IgD-negative memory B cell (primary cell): ENCODE data around the gene NDE1. TPM values are rescaled to one million over a fixed set of nuclear protein-coding genes. Genes with fewer than 3 reads are reported as not detected.
"Not testable (repeated sequence)": the region's sequence is repeated elsewhere in the genome, so short reads cannot be mapped to it uniquely, and the experiment has no call there.

Source experiments
- H3K27ac Mint-ChIP-seq, 3 donors: one replicate each; pipeline ENCODE4 v1.8.0; 2020 to 2022; ENCODE audit warnings: mild to moderate bottlenecking in 3 of 3, mixed read lengths in 3 of 3, moderate library complexity in 1 of 3
- H3K27me3 Mint-ChIP-seq: one replicate; pipeline ENCODE4 v1.8.0; 2021; ENCODE audit warnings: mixed read lengths
- H3K36me3 Mint-ChIP-seq: one replicate; pipeline ENCODE4 v1.8.0; 2020; ENCODE audit warnings: mild to moderate bottlenecking, mixed read lengths
- H3K4me1 Mint-ChIP-seq, 3 donors: one replicate each; pipeline ENCODE4 v1.8.0; 2020 to 2022; ENCODE audit warnings: mixed read lengths in 3 of 3, mild to moderate bottlenecking in 1 of 3
- H3K4me3 Mint-ChIP-seq, 4 donors: one replicate each; pipeline ENCODE4 v1.8.0; 2020 to 2022; ENCODE audit warnings: mild to moderate bottlenecking in 4 of 4, mixed read lengths in 4 of 4, moderate library complexity in 3 of 4
- H3K9me3 Mint-ChIP-seq, 3 donors: one replicate each; pipeline ENCODE4 v1.8.0; 2020 to 2021; ENCODE audit warnings: mixed read lengths in 3 of 3, mild to moderate bottlenecking in 1 of 3
- polyA plus RNA-seq: library from polyadenylated mRNA; unstranded; fragments of 300-500 nt; fragmentation: Illumina TruSeq; gene quantifications from one replicate; pipeline ENCODE4 v1.2.3, GENCODE V29; 2021

NDE1 gene
- polyA plus RNA-seq = 79.2 TPM

DNA sequence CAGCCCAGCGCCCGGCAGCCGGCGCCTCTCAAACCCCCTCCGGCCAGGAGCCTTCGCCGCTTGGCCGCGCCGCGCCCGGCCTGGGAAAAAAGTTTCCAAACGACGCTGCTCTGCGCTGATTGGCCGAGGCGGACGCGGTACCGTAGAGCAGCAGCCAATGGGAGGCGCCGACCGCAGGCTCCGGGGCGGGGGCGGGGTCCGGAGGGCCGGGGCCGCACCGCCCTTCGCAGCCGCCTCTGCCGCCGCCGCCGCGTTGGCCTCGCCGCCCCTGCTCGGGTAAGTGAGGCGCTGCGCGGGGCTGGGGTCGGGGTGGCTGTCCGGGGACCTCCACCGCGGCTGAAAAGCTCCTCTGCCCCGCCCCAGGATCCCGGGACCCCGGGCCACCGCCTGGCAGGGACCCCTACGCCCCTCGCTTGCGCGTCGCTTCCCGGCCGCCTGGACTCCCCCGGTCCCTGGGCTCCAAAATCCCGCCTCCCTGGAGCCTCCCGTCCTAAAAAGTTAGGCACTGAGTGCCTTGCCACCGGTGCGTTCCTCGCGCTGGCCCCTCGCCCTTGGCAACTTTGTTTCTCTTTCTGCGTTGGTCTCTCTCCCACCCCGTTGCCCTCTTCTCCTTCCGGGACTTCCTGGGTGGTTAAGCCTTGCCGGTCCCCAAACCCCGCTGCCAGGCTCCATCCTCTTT, at the start of gene NDE1:
TSS of gene NDE1 (plus strand) at position 227 of the 679 bp plus-strand sequence. CDS start 14,534 bp downstream, outside the sequence.
- Mint-ChIP-seq H3K4me3 (peak within 1 kb of the TSS; percentile 97 to 100 (median 98)), H3K36me3 (peaks cover 1% of the 10 kb centered on the region), H3K9me3 (no peaks in the 10 kb centered on the region), H3K4me1 (peaks cover 16 to 31% (median 20%) of the 10 kb centered on the region in 3 donors), H3K27ac (peak within 1 kb of the TSS; percentile 98 to 99 (median 98)), H3K27me3 (no peaks in the 10 kb centered on the region)

DNA sequence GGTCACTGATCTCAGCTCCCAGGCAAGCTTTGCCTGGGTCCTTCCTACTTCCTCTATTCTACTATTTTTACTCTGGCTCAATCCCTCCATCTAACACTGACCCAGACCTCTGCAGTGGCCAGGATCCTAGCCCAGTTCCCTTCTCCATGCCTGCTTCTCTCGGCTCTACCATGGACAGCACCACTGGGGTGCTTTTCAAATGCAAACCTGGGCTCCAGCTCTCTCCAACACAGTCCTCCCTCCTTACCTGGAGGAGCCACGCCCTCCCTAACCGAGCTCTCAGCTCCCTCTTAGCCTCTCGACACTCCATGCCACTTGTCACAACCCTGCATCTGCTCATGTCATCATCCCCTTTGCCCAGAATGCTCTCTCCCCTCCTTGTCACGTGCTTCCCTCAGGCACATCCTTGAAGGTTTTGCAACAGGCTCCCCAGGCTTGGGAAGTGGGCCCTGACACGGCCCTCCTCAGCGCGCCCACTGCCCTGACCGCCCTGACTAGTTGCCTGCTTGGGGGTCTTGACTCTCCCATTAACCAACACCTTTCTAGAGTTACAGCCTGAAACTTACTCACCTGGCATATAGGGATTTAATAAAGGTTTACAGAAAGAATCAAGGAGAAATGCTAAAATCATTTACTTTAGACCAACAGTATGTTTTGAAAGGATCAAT, 48.7 kb upstream of the NDE1 start:
- H3K36me3 Mint-ChIP-seq = no peaks in the 10 kb centered on the region
- H3K27ac Mint-ChIP-seq = peak overlapping the region in 1 of 3 donors; percentile 84
- H3K4me1 Mint-ChIP-seq = peaks cover 0 to 2% (median 0%) of the 10 kb centered on the region in 3 donors
- no peaks in the 10 kb centered on the region for H3K9me3 Mint-ChIP-seq
- no peak overlapping the region for H3K4me3 Mint-ChIP-seq
- H3K27me3 Mint-ChIP-seq = no peaks in the 10 kb centered on the region

DNA sequence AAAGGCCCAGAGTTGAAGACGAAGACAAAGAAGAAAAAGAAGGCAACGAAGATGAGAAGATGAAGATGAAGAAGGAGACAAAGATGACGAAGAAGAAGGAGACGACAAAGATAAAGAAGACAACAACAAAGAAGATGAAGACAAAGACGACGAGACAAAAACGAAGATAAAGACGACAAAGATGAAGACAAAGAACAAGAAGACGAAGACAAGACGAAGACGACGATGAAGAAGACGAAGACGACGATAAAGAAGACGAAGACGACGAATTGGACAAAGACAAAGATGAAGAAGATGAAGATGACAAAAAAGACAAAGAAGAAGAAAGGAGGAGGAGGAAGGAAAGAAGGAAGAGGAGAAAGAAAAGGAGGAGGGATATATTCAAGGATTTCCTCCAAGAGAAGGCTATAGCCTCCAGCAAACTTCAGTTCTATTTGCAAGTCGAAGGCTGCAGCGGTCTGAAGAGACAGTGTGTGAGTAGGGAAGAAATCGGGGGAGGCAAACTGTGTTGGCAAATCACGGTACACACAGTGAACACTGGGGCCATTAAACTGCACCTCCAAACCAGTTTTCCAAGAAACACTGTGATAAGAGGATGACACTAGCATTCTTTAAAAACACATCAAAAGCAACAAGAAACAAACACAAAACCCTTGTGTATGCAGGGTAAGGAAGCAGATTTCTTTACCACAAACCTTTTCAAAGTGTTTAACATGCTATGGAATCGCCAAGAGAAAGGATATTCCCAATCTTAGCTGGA, 47.6 kb upstream of the NDE1 start:
- H3K27me3 Mint-ChIP-seq = no peaks in the 10 kb centered on the region
- H3K4me1 Mint-ChIP-seq = peaks cover 0 to 2% (median 0%) of the 10 kb centered on the region in 3 donors
- H3K27ac Mint-ChIP-seq = peak overlapping the region in 1 of 3 donors; percentile 88
- no peaks in the 10 kb centered on the region for H3K36me3 Mint-ChIP-seq
- H3K4me3 Mint-ChIP-seq = no peak overlapping the region
- no peaks in the 10 kb centered on the region for H3K9me3 Mint-ChIP-seq

DNA sequence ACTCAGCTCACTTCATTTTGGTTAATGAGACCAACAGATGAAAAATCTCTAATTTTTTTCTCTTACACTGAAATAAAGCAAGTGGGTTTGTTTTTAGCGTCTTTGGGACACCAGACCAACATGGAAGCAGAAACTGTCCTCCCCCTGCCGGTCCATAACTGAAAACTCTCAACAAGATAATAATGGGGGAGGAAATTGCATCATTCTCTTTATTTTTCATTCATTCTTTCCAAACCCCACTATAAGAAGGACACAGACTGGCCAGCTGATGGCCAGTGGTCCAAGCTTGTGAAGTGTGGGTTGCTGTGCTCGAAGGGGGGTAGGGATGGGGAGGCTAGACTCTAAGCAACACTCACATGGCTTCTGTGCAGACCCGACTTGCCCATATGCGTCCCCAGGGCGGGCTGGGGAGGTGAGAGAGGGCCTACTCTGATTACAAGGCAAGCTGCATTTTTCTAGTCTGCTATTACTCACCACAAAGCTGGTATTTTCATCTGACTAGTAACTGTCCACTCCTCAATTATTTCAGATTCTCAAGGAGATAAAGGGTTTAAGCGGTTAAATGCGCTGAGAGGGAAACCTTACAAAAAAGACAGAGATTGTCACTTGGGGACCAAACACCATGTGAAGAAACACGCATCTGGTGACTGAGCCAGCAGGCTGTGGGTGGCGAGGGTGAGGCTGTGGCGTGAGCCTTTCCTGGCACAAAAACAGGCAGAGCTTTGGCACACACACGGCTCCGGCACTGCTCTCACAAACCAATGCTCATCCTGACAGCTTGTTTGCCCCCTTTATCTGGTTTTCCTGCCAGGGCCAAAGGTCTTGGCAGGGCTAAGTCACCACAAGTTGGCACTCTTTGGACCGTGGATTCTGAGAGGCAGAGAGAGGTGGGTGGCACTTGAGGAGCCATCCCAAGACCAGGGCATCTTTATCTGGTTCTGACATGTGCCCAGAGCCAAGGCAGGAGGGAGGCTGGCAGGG, 45.3 kb upstream of the NDE1 start:
- Mint-ChIP-seq H3K4me3 (no peak overlapping the region), H3K4me1 (peaks cover 0 to 2% (median 0%) of the 10 kb centered on the region in 3 donors)

GRCh38 chr16:15605839-15606517, 44.1 kb upstream of the NDE1 start:
- H3K27ac Mint-ChIP-seq = peak overlapping the region in 1 of 3 donors; percentile 7
- no peaks in the 10 kb centered on the region for H3K9me3 Mint-ChIP-seq
- H3K36me3 Mint-ChIP-seq = no peaks in the 10 kb centered on the region

More for the DNA sequence above, 45.3 kb upstream of the NDE1 start:
- H3K36me3 Mint-ChIP-seq = no peaks in the 10 kb centered on the region
- H3K27me3 Mint-ChIP-seq = no peaks in the 10 kb centered on the region
- H3K9me3 Mint-ChIP-seq = no peaks in the 10 kb centered on the region
- H3K27ac Mint-ChIP-seq = peak overlapping the region in 2 of 3 donors; percentile 31 to 84

DNA sequence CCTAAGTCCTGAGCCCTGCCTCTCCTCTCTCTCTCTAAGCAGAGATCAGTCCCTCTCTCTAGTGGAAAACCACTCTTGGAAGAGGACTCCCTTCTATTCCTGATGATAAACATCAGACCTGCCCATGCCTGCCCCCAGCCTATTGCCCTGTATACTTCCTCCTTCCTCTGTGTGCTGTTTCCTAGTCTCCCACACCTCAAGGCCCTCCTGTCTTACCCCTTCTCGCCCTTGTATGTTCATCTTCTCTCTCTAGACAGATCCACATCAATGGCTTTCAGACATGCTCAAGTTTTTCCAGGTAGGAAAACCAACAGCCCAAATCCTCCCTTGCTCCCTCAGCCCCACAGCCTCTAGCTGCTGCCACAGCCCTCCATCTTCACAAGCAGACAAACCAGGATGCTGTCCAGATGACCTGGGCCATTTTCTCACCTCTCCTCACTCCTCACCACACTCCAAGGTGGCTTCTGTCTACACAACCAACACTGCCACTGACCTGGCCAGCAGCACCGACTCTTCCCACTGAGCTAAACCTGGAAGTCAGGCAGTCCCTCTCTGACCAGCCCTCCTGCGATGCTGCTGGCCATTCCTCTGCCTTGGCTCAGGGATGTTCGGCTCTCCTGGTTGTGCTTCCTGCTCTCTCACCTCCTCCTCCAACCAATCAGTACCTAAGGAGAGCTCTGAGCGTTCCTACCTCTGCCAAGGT, 43.4 kb upstream of the NDE1 start:
- Mint-ChIP-seq H3K27me3 (no peaks in the 10 kb centered on the region), H3K27ac (no peak overlapping the region), H3K9me3 (no peaks in the 10 kb centered on the region), H3K36me3 (no peaks in the 10 kb centered on the region), H3K4me1 (peaks cover 0 to 2% (median 0%) of the 10 kb centered on the region in 3 donors), H3K4me3 (peak overlapping the region in 1 of 4 donors; percentile 17)

More at GRCh38 chr16:15605839-15606517, 44.1 kb upstream of the NDE1 start:
- no peaks in the 10 kb centered on the region for H3K27me3 Mint-ChIP-seq
- peak overlapping the region in 2 of 4 donors; percentile 17 to 50 for H3K4me3 Mint-ChIP-seq
- peaks cover 0 to 2% (median 0%) of the 10 kb centered on the region in 3 donors for H3K4me1 Mint-ChIP-seq

GRCh38 chr16:15607221-15607699, 42.8 kb upstream of the NDE1 start:
- H3K4me1 Mint-ChIP-seq, H3K27me3 Mint-ChIP-seq, H3K4me3 Mint-ChIP-seq, H3K27ac Mint-ChIP-seq, H3K36me3 Mint-ChIP-seq, H3K9me3 Mint-ChIP-seq: not testable (repeated sequence)

GRCh38 chr16:15607700-15608396, 42.2 kb upstream of the NDE1 start:
- Mint-ChIP-seq H3K4me1 (peaks cover 0 to 2% (median 0%) of the 10 kb centered on the region in 3 donors), H3K27me3 (no peaks in the 10 kb centered on the region), H3K36me3 (no peaks in the 10 kb centered on the region), H3K9me3 (no peaks in the 10 kb centered on the region), H3K4me3 (no peak overlapping the region), H3K27ac (no peak overlapping the region)

DNA sequence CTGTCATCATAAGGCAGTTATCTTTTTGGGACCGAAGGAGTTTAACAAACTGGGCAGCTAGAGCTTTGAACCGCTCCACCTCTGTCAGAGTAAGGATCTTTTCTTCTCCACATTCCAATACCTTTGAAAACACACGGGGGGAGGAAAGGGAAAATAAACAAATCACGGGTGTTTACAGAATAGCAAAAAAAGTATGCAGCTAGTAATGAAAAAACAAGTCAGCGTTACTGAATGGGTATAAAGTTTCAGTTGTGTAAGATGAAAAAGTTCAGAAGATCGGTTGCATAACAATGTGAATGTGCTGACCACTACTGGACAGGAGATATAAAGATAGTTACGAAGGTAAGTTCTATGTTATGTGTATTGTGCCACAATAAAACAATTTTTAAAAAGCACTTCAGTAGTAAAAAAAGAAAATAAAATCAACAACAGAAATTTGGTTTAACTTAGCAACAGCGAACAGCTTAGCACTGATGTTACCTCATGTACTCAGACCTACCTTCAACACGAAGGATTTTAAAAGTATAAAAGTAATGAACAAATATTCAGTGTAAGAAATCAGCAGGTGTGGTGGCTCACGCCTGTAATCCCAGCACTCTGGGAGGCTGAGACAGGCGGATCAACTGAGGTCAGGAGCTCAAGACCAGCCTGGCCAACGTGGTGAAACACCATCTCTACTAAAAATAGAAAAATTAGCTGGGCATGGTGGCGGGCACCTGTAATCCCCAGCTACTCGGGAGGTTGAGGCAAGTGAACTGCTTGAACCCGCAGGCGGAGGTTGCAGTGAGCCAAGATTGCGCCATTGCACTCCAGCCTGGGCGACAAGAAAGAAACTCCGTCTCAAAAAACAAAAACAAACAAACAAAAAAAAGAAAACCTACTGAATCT, 41.4 kb upstream of the NDE1 start:
- Mint-ChIP-seq H3K36me3 (peaks cover under 1% of the 10 kb centered on the region), H3K9me3 (no peaks in the 10 kb centered on the region), H3K27ac (no peak overlapping the region), H3K27me3 (no peaks in the 10 kb centered on the region), H3K4me3 (no peak overlapping the region), H3K4me1 (peaks cover 0 to 2% (median 0%) of the 10 kb centered on the region in 3 donors)

DNA sequence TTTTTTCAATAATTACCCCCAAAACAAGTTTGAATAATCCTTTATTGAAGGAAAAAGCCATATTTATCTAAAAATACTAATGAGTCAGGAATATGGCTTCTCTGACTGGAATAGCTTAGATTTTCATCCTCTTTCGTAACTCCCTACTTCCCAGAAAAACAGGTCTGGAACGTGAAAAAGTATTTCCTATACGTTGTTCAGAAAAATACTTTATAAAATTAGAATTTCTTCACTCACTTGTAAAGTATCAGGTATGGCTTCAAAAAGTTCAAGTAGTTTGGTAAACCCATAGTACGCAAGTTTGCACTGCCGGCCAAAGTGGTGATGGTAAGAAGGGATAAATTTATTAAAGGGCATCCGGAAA, 40.8 kb upstream of the NDE1 start:
- Mint-ChIP-seq H3K9me3 (no peaks in the 10 kb centered on the region), H3K4me3 (no peak overlapping the region), H3K27me3 (no peaks in the 10 kb centered on the region), H3K4me1 (peaks cover 0 to 2% (median 0%) of the 10 kb centered on the region in 3 donors), H3K36me3 (peaks cover 2% of the 10 kb centered on the region), H3K27ac (no peak overlapping the region)

DNA sequence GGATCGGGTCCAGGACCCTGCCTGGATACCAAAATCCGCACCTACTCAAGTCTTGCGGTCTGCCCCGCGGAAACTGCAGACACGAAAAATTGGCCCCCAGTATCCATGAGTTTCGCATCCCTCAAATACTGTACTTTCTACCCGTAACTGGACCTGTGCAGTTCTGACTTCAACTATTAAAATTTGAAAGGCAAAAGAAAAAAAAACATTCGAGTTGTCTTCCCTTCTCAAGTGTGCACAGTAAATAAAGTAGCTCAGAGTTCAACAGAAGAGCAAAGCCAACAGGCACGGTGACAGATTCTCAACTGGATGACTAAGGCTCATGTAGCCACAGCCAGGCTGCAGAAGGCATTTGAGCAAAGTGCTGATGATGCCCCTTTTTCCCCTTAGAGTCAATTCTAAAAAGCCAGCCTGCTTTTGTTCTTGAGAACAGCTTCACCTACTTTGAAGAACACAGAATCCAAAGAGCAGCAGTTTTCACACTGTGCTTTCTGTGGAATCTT, 39.6 kb upstream of the NDE1 start:
- Mint-ChIP-seq H3K4me3 (no peak overlapping the region), H3K36me3 (peaks cover 4% of the 10 kb centered on the region), H3K27ac (no peak overlapping the region), H3K9me3 (no peaks in the 10 kb centered on the region), H3K4me1 (peaks cover 0 to 2% (median 0%) of the 10 kb centered on the region in 3 donors), H3K27me3 (no peaks in the 10 kb centered on the region)

- Mint-ChIP-seq H3K36me3 (peaks cover 4% of the 10 kb centered on the region), H3K27me3 (no peaks in the 10 kb centered on the region), H3K27ac (peak overlapping the region in 1 of 3 donors; percentile 80), H3K4me1 (no peaks in the 10 kb centered on the region), H3K4me3 (no peak overlapping the region), H3K9me3 (no peaks in the 10 kb centered on the region)
These were observed 38.4 kb upstream of the NDE1 start for GRCh38 chr16:15611610-15612009.
